ENCODE data around the gene TK1.

The TK1 gene

DNA sequence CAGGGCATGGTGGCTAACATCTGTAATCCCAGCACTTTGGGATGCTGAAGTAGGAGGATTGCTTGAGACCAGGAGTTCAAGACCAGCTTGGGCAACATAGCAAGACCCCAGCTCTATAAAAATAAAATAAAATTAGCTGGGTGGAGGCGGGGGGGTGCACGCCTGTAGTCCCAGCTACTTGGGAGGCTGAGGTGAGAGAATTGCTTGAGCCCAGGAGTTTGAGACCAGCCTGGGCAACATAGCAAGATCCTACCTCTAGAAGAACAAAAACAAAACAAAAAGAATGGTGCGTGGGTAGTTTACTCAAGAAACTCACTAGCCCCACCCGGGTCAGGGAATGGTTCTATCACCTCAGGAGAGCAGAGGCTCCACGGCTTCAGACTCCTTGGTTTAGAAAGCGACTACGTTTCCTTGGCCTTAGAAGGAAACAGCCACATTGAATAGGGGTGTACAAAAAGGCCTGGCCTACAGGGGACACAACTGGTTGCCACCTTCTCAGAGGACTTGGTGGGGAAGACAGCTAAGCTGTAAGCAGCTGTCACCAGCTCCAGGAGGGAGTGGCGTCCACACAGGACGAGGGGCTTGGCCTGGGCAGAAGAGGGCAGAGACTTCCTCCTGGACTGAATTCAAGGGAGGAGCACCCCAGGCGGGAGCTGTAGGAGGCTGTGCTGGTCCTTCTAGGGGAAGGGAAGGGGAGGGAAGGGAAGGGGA lies 716 bp downstream of the TK1 start:
- TF ChIP-seq RAD21 (IDR thresholded peaks at IDR 0.05; ENCODE audit: low read depth) (no peak), EGR1 (IDR thresholded peaks at IDR 0.05) (no peak), TEAD4 (IDR thresholded peaks at IDR 0.05) (no peak), NFIC (IDR thresholded peaks at IDR 0.05) (no peak)

DNA sequence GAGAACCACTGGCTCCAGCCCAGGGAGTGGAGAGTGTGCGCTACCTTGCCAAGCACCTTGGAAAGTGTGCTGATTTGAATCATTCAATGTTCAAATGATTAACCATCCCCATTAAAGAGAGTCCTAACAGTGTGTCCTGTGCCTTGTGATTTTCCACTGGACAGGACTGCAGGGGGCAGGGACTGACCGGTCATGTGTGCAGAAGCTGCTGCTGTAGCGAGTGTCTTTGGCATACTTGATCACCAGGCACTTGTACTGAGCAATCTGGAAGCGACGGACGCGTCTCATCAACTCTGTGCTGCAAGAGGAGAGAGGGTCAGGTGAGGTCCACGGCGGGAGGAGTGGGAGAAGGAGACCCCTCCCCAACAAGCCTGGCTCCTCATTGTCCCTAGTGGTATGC lies 2.0 kb downstream of the TK1 start:
- TF ChIP-seq EP300 (IDR thresholded peaks at IDR 0.05; ENCODE audit: borderline replicate concordance) (no peak), MAX (IDR thresholded peaks at IDR 0.05) (no peak), USF1 (IDR thresholded peaks at IDR 0.05) (no peak), EGR1 (IDR thresholded peaks at IDR 0.05) (no peak), RAD21 (IDR thresholded peaks at IDR 0.05; ENCODE audit: low read depth) (no peak), ZBTB7A (IDR thresholded peaks at IDR 0.05; ENCODE audit: low read depth) (no peak), CEBPB (IDR thresholded peaks at IDR 0.05) (no peak), TAF1 (IDR thresholded peaks at IDR 0.05; ENCODE audit: low read depth) (no peak), TCF12 (IDR thresholded peaks at IDR 0.05; ENCODE audit: low read depth) (no peak), TEAD4 (IDR thresholded peaks at IDR 0.05) (no peak), NFIC (IDR thresholded peaks at IDR 0.05) (no peak), YY1 (IDR thresholded peaks at IDR 0.05; ENCODE audit: low read depth) (no peak), CREB1 (IDR thresholded peaks at IDR 0.05; ENCODE audit: low read depth) (no peak), FOXM1 (IDR thresholded peaks at IDR 0.05; ENCODE audit: borderline replicate concordance, low read depth) (no peak)
- TF ChIP-seq, protein P1, sequence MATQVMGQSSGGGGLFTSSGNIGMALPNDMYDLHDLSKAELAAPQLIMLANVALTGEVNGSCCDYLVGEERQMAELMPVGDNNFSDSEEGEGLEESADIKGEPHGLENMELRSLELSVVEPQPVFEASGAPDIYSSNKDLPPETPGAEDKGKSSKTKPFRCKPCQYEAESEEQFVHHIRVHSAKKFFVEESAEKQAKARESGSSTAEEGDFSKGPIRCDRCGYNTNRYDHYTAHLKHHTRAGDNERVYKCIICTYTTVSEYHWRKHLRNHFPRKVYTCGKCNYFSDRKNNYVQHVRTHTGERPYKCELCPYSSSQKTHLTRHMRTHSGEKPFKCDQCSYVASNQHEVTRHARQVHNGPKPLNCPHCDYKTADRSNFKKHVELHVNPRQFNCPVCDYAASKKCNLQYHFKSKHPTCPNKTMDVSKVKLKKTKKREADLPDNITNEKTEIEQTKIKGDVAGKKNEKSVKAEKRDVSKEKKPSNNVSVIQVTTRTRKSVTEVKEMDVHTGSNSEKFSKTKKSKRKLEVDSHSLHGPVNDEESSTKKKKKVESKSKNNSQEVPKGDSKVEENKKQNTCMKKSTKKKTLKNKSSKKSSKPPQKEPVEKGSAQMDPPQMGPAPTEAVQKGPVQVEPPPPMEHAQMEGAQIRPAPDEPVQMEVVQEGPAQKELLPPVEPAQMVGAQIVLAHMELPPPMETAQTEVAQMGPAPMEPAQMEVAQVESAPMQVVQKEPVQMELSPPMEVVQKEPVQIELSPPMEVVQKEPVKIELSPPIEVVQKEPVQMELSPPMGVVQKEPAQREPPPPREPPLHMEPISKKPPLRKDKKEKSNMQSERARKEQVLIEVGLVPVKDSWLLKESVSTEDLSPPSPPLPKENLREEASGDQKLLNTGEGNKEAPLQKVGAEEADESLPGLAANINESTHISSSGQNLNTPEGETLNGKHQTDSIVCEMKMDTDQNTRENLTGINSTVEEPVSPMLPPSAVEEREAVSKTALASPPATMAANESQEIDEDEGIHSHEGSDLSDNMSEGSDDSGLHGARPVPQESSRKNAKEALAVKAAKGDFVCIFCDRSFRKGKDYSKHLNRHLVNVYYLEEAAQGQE (IDR thresholded peaks at IDR 0.05; ENCODE audit: low read depth): no peak

- TF ChIP-seq EP300 (IDR thresholded peaks at IDR 0.05; ENCODE audit: borderline replicate concordance) (no peak), ZBTB7A (IDR thresholded peaks at IDR 0.05; ENCODE audit: low read depth) (no peak), TCF12 (IDR thresholded peaks at IDR 0.05; ENCODE audit: low read depth) (no peak), TEAD4 (IDR thresholded peaks at IDR 0.05) (no peak), EGR1 (IDR thresholded peaks at IDR 0.05) (no peak), USF1 (IDR thresholded peaks at IDR 0.05) (no peak), CREB1 (IDR thresholded peaks at IDR 0.05; ENCODE audit: low read depth) (no peak), TAF1 (IDR thresholded peaks at IDR 0.05; ENCODE audit: low read depth) (no peak), CEBPB (IDR thresholded peaks at IDR 0.05) (no peak), FOXM1 (IDR thresholded peaks at IDR 0.05; ENCODE audit: borderline replicate concordance, low read depth) (no peak), YY1 (IDR thresholded peaks at IDR 0.05; ENCODE audit: low read depth) (no peak), MAX (IDR thresholded peaks at IDR 0.05) (no peak), NFIC (IDR thresholded peaks at IDR 0.05) (no peak), RAD21 (IDR thresholded peaks at IDR 0.05; ENCODE audit: low read depth) (no peak)
- TF ChIP-seq, protein P1 (IDR thresholded peaks at IDR 0.05; ENCODE audit: low read depth): no peak
Measured at GRCh38 chr17:78184351-78184750, 2.5 kb downstream of the TK1 start.

- TF ChIP-seq, protein P1 (IDR thresholded peaks at IDR 0.05; ENCODE audit: low read depth): no peak
Measured at GRCh38 chr17:78183916-78184315, 2.9 kb downstream of the TK1 start.

- TF ChIP-seq EGR1 (IDR thresholded peaks at IDR 0.05) (no peak), ZBTB7A (IDR thresholded peaks at IDR 0.05; ENCODE audit: low read depth) (no peak)
Measured at GRCh38 chr17:78182504-78182903, 4.3 kb downstream of the TK1 start.

Data from Ishikawa (cell line).